OCI-LY3 (cell line): ENCODE results near the gene PPP1R14D.

Experiments
- H2AFZ ChIP-seq: fragments of 200-600, 300-600 bp; shearing (Covaris generic); 2 replicates; pipeline ENCODE4 v1.6.0; 2014; ENCODE audit warnings: antibody characterized with exemption, low read depth, low read length
- H3K27ac ChIP-seq: fragments of 200-600, 300-600 bp; sonication (generic); 2 replicates; pipeline ENCODE4 v1.5.1; 2014; ENCODE audit warnings: mild to moderate bottlenecking, low read length, moderate library complexity, mixed read lengths
- H3K27me3 ChIP-seq: fragments of 200-600, 300-600 bp; sonication (generic); 2 replicates; pipeline ENCODE4 v1.6.1; 2014; ENCODE audit warnings: low read depth, low read length, mixed read lengths
- H3K36me3 ChIP-seq: fragments of 200-600, 300-600 bp; sonication (generic); replicated peaks from 2 replicates; pipeline ENCODE3; 2014; ENCODE audit warnings: low read depth, low read length, mixed read lengths
- H3K4me1 ChIP-seq: fragments of 300-600, 200-600 bp; sonication (generic); 2 replicates; pipeline ENCODE4 v1.6.1; 2014; ENCODE audit warnings: low read length, mixed read lengths
- H3K4me2 ChIP-seq: fragments of 200-600, 300-600 bp; sonication (generic); 2 replicates; pipeline ENCODE4 v1.6.1; 2014; ENCODE audit warnings: low read length, mixed read lengths
- H3K4me3 ChIP-seq: fragments of 300-600, 200-600 bp; sonication (generic); 2 replicates; pipeline ENCODE4 v1.5.1; 2014; ENCODE audit warnings: antibody characterized with exemption, mild to moderate bottlenecking, low read length, moderate library complexity
- H3K79me2 ChIP-seq: fragments of 300-600, 200-600 bp; shearing (Covaris generic); 2 replicates; pipeline ENCODE4 v1.6.1; 2014; ENCODE audit warnings: mild to moderate bottlenecking, low read length, mixed read lengths
- H3K9ac ChIP-seq: fragments of 300-600, 200-600 bp; shearing (Covaris generic); 2 replicates; pipeline ENCODE4 v1.6.0; 2014; ENCODE audit warnings: mild to moderate bottlenecking, low read length, moderate library complexity
- H3K9me3 ChIP-seq: fragments of 200-600, 300-600 bp; shearing (Covaris generic); 2 replicates; pipeline ENCODE4 v1.6.1; 2014; ENCODE audit warnings: low read length, mixed read lengths; ENCODE audit not compliant: insufficient read depth
- H4K20me1 ChIP-seq: fragments of 200-600, 300-600 bp; sonication (generic); 2 replicates; pipeline ENCODE4 v1.6.1; 2016; ENCODE audit warnings: low read length, mixed read lengths; ENCODE audit not compliant: insufficient read depth
- CTCF ChIP-seq: fragments of 200-600, 300-600 bp; sonication (generic); IDR thresholded peaks from 2 replicates; pipeline ENCODE4 v1.5.1; 2014; ENCODE audit warnings: antibody characterized with exemption, low read length, low read depth
- EZH2phosphoT487 ChIP-seq: fragments of 200-600 bp; shearing (Covaris generic); IDR thresholded peaks from 2 replicates; pipeline ENCODE4 v1.6.1; 2018; ENCODE audit warnings: antibody characterized with exemption, mixed run types, low read depth

Gene PPP1R14D

DNA sequence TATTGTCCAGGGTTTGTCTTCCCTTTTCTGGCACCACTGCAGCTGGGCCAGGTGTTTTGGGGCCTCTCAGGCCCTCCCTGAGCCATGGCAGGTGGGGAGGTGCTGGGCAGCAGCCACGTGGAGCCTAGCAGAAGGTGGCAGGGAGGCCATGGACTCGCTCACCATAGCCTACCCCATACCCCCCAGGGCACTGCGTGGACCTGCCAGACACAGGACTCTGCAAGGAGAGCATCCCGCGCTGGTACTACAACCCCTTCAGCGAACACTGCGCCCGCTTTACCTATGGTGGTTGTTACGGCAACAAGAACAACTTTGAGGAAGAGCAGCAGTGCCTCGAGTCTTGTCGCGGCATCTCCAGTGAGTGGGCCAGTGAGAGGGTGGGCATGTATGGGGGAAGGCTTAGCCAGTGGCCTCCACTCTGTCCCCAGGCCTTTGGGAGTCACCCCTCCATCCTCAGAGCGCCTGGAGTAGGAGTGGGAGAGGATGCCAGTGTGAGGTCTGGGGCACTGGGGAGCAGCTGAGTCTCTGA, 27.3 kb upstream of the PPP1R14D start:
- no peaks in the 10 kb centered on the region for H3K79me2 ChIP-seq
- no peak overlapping the region for H2AFZ ChIP-seq
- no peaks in the 10 kb centered on the region for H3K9me3 ChIP-seq
- H3K36me3 ChIP-seq: no peaks in the 10 kb centered on the region
- H3K27ac ChIP-seq: no peak overlapping the region
- H3K9ac ChIP-seq: no peak overlapping the region
- peaks cover 21% of the 10 kb centered on the region for H3K4me1 ChIP-seq
- TF ChIP-seq EZH2phosphoT487: no peak
- no peak for TF ChIP-seq CTCF
- no peak overlapping the region for H3K4me3 ChIP-seq
- H3K4me2 ChIP-seq: no peak overlapping the region
- no peaks in the 10 kb centered on the region for H3K27me3 ChIP-seq
- no peaks in the 10 kb centered on the region for H4K20me1 ChIP-seq

DNA sequence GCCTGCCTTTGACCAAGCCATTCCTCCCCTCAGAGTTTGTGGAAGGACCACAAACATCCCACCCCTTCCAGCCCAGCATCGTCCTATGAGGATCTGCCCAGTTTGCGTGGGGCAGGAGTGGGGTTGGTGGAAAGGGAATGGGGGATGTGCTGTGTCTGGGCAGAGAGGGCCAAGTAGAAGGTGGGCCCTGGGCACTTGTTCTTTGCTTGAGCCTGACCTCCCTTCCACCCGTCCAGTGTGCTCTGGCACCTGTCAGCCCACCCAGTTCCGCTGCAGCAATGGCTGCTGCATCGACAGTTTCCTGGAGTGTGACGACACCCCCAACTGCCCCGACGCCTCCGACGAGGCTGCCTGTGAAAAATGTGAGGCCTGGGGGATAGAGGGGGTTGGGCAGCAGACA, 25.7 kb upstream of the PPP1R14D start:
- no peaks in the 10 kb centered on the region for H3K36me3 ChIP-seq

GRCh38 chr15:40853241-40853890, 24.9 kb upstream of the PPP1R14D start:
- Histone ChIP-seq H3K4me1 (peaks cover 13% of the 10 kb centered on the region), H2AFZ (no peak overlapping the region), H4K20me1 (no peaks in the 10 kb centered on the region), H3K27ac (no peak overlapping the region), H3K9me3 (no peaks in the 10 kb centered on the region), H3K27me3 (no peaks in the 10 kb centered on the region), H3K36me3 (no peaks in the 10 kb centered on the region), H3K9ac (no peak overlapping the region), H3K4me2 (no peak overlapping the region), H3K4me3 (no peak overlapping the region), H3K79me2 (no peaks in the 10 kb centered on the region)
- TF ChIP-seq CTCF (no peak), EZH2phosphoT487 (no peak)

More for the DNA sequence above, 25.7 kb upstream of the PPP1R14D start:
- Histone ChIP-seq H4K20me1 (no peaks in the 10 kb centered on the region), H3K27ac (no peak overlapping the region), H3K4me3 (no peak overlapping the region), H3K9ac (no peak overlapping the region), H3K4me1 (peaks cover 16% of the 10 kb centered on the region), H3K79me2 (no peaks in the 10 kb centered on the region), H3K4me2 (no peak overlapping the region), H2AFZ (no peak overlapping the region), H3K9me3 (no peaks in the 10 kb centered on the region), H3K27me3 (no peaks in the 10 kb centered on the region)
- TF ChIP-seq EZH2phosphoT487: no peak
- TF ChIP-seq CTCF: no peak

- H3K27ac ChIP-seq: no peak overlapping the region
These were observed 24.0 kb upstream of the PPP1R14D start for GRCh38 chr15:40852529-40852928.

More at GRCh38 chr15:40852529-40852928, 24.0 kb upstream of the PPP1R14D start:
- Histone ChIP-seq H2AFZ (no peak overlapping the region), H3K4me1 (peaks cover 11% of the 10 kb centered on the region), H3K9ac (no peak overlapping the region), H3K79me2 (no peaks in the 10 kb centered on the region), H3K4me3 (no peak overlapping the region), H3K36me3 (no peaks in the 10 kb centered on the region), H3K4me2 (no peak overlapping the region), H3K27me3 (no peaks in the 10 kb centered on the region), H4K20me1 (no peaks in the 10 kb centered on the region), H3K9me3 (no peaks in the 10 kb centered on the region)
- no peak for TF ChIP-seq EZH2phosphoT487
- TF ChIP-seq CTCF: no peak
